ENCODE measurements around the gene C6orf62. TPM values are rescaled to one million over a fixed set of nuclear protein-coding genes. Genes with fewer than 3 reads are reported as not detected.

The C6orf62 gene
- total RNA-seq, 1 donor, result 168 TPM

DNA sequence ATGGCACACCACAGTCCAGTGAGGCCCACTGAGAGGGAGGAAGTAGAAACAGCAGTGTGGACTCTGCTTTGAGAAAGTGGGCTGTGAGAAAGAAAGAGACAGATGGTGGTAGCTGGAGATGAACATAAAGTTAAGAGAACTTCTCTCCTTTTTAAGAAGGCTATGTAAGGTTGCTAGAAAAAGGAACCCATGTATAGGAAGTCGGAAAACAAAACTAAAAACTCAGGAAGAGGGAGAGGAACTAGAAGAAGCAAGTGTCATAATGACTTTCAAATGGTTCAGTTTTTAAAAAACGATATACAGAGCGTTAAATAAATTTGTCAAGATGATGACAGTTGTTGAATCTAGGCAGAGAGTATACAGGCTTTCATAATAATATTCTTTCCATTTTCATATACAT, 30.3 kb upstream of the C6orf62 start:
- Histone ChIP-seq H2AFZ (ENCODE audit: low read length) (no peak overlapping the region), H3K36me3 (ENCODE audit: insufficient read depth, low read length) (no peaks in the 10 kb centered on the region), H3K4me2 (ENCODE audit: insufficient read depth, low read length) (no peak overlapping the region), H3K9me3 (ENCODE audit: low read depth, low read length) (no peaks in the 10 kb centered on the region), H3K4me1 (ENCODE audit: insufficient read depth, low read length) (peaks cover under 1% of the 10 kb centered on the region), H4K20me1 (ENCODE audit: insufficient read depth, low read length) (no peaks in the 10 kb centered on the region), H3K27ac (ENCODE audit: low read depth, low read length) (no peak overlapping the region), H3K27me3 (ENCODE audit: insufficient read depth, low read length) (no peaks in the 10 kb centered on the region), H3K4me3 (ENCODE audit: insufficient read depth, low read length) (no peak overlapping the region), H3K79me2 (ENCODE audit: insufficient read depth, low read length) (no peaks in the 10 kb centered on the region)
- TF ChIP-seq, protein P1, sequence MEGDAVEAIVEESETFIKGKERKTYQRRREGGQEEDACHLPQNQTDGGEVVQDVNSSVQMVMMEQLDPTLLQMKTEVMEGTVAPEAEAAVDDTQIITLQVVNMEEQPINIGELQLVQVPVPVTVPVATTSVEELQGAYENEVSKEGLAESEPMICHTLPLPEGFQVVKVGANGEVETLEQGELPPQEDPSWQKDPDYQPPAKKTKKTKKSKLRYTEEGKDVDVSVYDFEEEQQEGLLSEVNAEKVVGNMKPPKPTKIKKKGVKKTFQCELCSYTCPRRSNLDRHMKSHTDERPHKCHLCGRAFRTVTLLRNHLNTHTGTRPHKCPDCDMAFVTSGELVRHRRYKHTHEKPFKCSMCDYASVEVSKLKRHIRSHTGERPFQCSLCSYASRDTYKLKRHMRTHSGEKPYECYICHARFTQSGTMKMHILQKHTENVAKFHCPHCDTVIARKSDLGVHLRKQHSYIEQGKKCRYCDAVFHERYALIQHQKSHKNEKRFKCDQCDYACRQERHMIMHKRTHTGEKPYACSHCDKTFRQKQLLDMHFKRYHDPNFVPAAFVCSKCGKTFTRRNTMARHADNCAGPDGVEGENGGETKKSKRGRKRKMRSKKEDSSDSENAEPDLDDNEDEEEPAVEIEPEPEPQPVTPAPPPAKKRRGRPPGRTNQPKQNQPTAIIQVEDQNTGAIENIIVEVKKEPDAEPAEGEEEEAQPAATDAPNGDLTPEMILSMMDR (IDR thresholded peaks at IDR 0.05; ENCODE audit: extremely low read depth, low read depth, low read length), result no peak
- no peak for DNase-seq (ENCODE audit: insufficient read length, low spot score, missing footprints)

DNA sequence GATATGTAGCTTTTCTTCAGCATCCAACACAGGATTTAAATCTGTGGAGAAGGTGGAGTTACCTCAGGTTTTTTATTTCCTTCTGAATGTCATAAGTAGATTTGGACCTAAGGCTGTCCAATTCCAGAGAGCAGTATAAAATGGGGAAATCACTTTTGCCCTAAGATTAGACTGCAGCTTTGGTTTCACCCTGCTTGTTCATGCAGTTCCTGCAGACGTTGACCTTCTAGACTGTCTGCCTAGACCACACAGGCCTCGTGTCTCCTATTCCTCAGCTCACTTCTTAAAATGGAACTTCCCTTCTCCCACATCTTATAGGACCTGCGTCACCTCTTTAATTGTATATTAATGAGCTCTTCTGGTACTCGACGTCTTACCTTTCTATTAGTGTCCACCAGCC, 26.0 kb upstream of the C6orf62 start:
- Histone ChIP-seq H3K79me2 (ENCODE audit: insufficient read depth, low read length) (no peaks in the 10 kb centered on the region), H3K36me3 (ENCODE audit: insufficient read depth, low read length) (no peaks in the 10 kb centered on the region), H3K9me3 (ENCODE audit: low read depth, low read length) (no peaks in the 10 kb centered on the region), H3K4me1 (ENCODE audit: insufficient read depth, low read length) (peaks cover 35% of the 10 kb centered on the region), H3K4me3 (ENCODE audit: insufficient read depth, low read length) (no peak overlapping the region), H3K4me2 (ENCODE audit: insufficient read depth, low read length) (no peak overlapping the region), H2AFZ (ENCODE audit: low read length) (no peak overlapping the region), H4K20me1 (ENCODE audit: insufficient read depth, low read length) (no peaks in the 10 kb centered on the region), H3K27me3 (ENCODE audit: insufficient read depth, low read length) (no peaks in the 10 kb centered on the region), H3K27ac (ENCODE audit: low read depth, low read length) (no peak overlapping the region)
- TF ChIP-seq, protein P1 (IDR thresholded peaks at IDR 0.05; ENCODE audit: extremely low read depth, low read depth, low read length), result no peak
- no peak for DNase-seq (ENCODE audit: insufficient read length, low spot score, missing footprints)

DNA sequence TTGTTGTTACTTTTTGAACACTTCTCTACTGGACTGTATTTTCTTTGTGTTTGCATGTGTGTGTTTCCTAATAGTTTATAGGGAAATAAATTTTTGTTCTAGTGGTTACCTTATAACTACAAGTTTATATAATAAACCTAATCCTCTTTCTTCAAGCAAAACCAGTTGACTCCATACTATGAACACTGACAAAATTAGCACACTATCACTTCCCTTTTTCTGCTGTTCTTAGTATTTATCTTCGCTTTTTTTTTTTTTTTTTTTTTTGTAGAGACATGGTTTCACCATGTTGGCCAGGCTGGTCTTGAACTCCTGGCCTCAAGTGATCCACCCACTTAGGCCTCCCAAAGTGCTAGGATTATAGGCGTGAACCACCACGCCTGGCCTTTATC, 25.0 kb upstream of the C6orf62 start:
- Histone ChIP-seq H3K4me3 (ENCODE audit: insufficient read depth, low read length) (no peak overlapping the region), H3K79me2 (ENCODE audit: insufficient read depth, low read length) (no peaks in the 10 kb centered on the region), H3K36me3 (ENCODE audit: insufficient read depth, low read length) (no peaks in the 10 kb centered on the region), H4K20me1 (ENCODE audit: insufficient read depth, low read length) (no peaks in the 10 kb centered on the region), H2AFZ (ENCODE audit: low read length) (peak overlapping the region; percentile 94), H3K4me1 (ENCODE audit: insufficient read depth, low read length) (peaks cover 35% of the 10 kb centered on the region), H3K27me3 (ENCODE audit: insufficient read depth, low read length) (no peaks in the 10 kb centered on the region), H3K4me2 (ENCODE audit: insufficient read depth, low read length) (peak overlapping the region; percentile 86), H3K27ac (ENCODE audit: low read depth, low read length) (peak overlapping the region; percentile 99), H3K9me3 (ENCODE audit: low read depth, low read length) (no peaks in the 10 kb centered on the region)
- no peak for DNase-seq (ENCODE audit: insufficient read length, low spot score, missing footprints)
- TF ChIP-seq, protein P1 (IDR thresholded peaks at IDR 0.05; ENCODE audit: extremely low read depth, low read depth, low read length), result no peak

DNA sequence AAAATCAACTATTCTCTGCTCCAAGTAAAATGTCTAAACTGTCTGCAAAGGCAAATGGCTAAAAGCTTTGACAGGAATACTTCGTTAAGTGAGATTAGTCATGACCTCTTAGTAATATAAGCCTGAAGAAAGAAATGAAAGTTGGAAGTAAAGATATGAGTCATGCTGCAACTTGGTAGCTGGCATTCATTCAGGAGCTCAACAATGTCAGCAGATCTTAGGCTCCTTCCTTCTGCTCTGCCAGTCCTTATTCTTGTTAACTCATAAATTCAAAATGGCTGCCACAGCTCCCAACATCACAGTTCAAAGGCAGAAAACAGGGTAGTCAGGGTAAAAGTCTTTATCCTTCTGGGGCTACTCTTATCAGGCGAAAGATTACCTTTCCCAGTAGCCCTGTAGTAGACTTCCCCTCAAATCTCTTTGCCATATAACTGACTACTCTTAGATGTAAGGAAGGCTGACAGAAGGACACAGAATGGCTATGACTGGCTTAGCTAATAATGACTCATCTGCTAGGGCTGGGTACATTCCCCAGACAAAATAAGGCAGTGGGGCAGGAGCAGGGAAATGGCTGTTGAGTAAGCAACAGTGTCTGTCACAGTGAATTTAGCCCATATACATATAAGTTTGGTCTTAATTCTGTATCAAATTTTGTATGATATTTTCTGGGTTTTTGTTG, 24.4 kb upstream of the C6orf62 start:
- DNase-seq (ENCODE audit: insufficient read length, low spot score, missing footprints), result peak; percentile 89
- Histone ChIP-seq H3K4me3 (ENCODE audit: insufficient read depth, low read length) (peak overlapping the region; percentile 57), H3K36me3 (ENCODE audit: insufficient read depth, low read length) (no peaks in the 10 kb centered on the region), H3K27ac (ENCODE audit: low read depth, low read length) (peak overlapping the region; percentile 99), H3K9me3 (ENCODE audit: low read depth, low read length) (no peaks in the 10 kb centered on the region), H2AFZ (ENCODE audit: low read length) (peak overlapping the region; percentile 94), H3K79me2 (ENCODE audit: insufficient read depth, low read length) (no peaks in the 10 kb centered on the region), H4K20me1 (ENCODE audit: insufficient read depth, low read length) (no peaks in the 10 kb centered on the region), H3K4me1 (ENCODE audit: insufficient read depth, low read length) (peaks cover 35% of the 10 kb centered on the region), H3K4me2 (ENCODE audit: insufficient read depth, low read length) (peak overlapping the region; percentile 86), H3K27me3 (ENCODE audit: insufficient read depth, low read length) (no peaks in the 10 kb centered on the region)
- TF ChIP-seq, protein P1 (IDR thresholded peaks at IDR 0.05; ENCODE audit: extremely low read depth, low read depth, low read length), result no peak
